HepG2 (cell line): ENCODE measurements around the gene CAGE1. TPM values are rescaled to one million over a fixed set of nuclear protein-coding genes. Genes with fewer than 3 reads are reported as not detected.
A peak's percentile ranks its signal among the peaks of the same experiment; 100 is the strongest.

ENCODE experiments used
- AHR ChIP-seq: IDR thresholded peaks from 2 replicates; pipeline ENCODE4 v1.6.1; 2018; ENCODE audit warnings: missing genetic modification reagents, missing compliant biosample characterization
- ATF1 ChIP-seq: IDR thresholded peaks from 2 replicates; pipeline ENCODE4 v1.6.1; 2016; ENCODE audit warnings: mild to moderate bottlenecking, control low read depth
- CEBPB ChIP-seq: IDR thresholded peaks from 2 replicates; pipeline ENCODE4 v1.6.1; 2011; ENCODE audit warnings: low read depth, low read length, improper control_type of control experiment, borderline replicate concordance
- ELF3 ChIP-seq: IDR thresholded peaks from 2 replicates; pipeline ENCODE4 v1.6.1; 2016; ENCODE audit warnings: missing genetic modification reagents, missing compliant biosample characterization
- EZH2 ChIP-seq: conservative IDR thresholded peaks from 2 replicates; pipeline ENCODE4 v1.6.1; 2012; ENCODE audit warnings: mild to moderate bottlenecking, low read depth, low read length, moderate library complexity
- FOXJ3 ChIP-seq: sonication (generic); formaldehyde crosslinking; IDR thresholded peaks from 2 replicates; pipeline ENCODE4 v1.4.0; 2020; ENCODE audit warnings: missing genetic modification reagents, mild to moderate bottlenecking, borderline replicate concordance
- HMGA1 ChIP-seq: sonication (generic); formaldehyde crosslinking; conservative IDR thresholded peaks from 2 replicates; pipeline ENCODE4 v1.4.0; 2020; ENCODE audit warnings: missing genetic modification reagents
- NFKBIZ ChIP-seq: IDR thresholded peaks from 2 replicates; pipeline ENCODE4 v1.6.1; 2018; ENCODE audit warnings: missing genetic modification reagents, missing compliant biosample characterization
- NR2F6 ChIP-seq, 2 experiments: IDR thresholded peaks; 2 replicates each; pipeline ENCODE4 v1.6.1; 2016; ENCODE audit warnings: antibody characterized with exemption in 1 of 2, mild to moderate bottlenecking in 1 of 2
- PRDM10 ChIP-seq: sonication (generic); formaldehyde crosslinking; IDR thresholded peaks from 2 replicates; pipeline ENCODE4 v1.4.0; 2020; ENCODE audit warnings: low read depth, missing genetic modification reagents
- RARA ChIP-seq: IDR thresholded peaks from 2 replicates; pipeline ENCODE4 v1.6.1; 2016; ENCODE audit warnings: missing genetic modification reagents, missing compliant biosample characterization
- RBAK ChIP-seq: sonication (generic); formaldehyde crosslinking; IDR thresholded peaks from 2 replicates; pipeline ENCODE4 v1.5.1; 2020; ENCODE audit warnings: mild to moderate bottlenecking, missing genetic modification reagents
- RBFOX2 ChIP-seq: fragments of 200-400 bp; formaldehyde crosslinking; IDR thresholded peaks from 2 replicates; pipeline ENCODE4 v1.6.1; 2017; ENCODE audit warnings: low read depth, mild to moderate bottlenecking, low read length
- TCF12 ChIP-seq, 2 experiments: fragments of 450-650 bp in 1 of 2; sonication (generic) in 1 of 2; formaldehyde crosslinking in 1 of 2; IDR thresholded peaks; 2 replicates each; pipeline versions ENCODE4 v1.6.1 to v1.8.0; 2017 to 2022; ENCODE audit warnings: antibody characterized with exemption in 1 of 2, mild to moderate bottlenecking in 1 of 2, missing genetic modification reagents in 1 of 2, moderate library complexity in 1 of 2
- TFDP1 ChIP-seq: IDR thresholded peaks from 2 replicates; pipeline ENCODE4 v1.6.1; 2016; ENCODE audit warnings: missing compliant biosample characterization, missing genetic modification reagents, borderline replicate concordance
- TFDP2 ChIP-seq: sonication (generic); formaldehyde crosslinking; IDR thresholded peaks from 2 replicates; pipeline ENCODE4 v1.4.0; 2020; ENCODE audit warnings: missing genetic modification reagents
- ZNF274 ChIP-seq: sonication (generic); formaldehyde crosslinking; IDR thresholded peaks from 2 replicates; pipeline ENCODE4 v1.5.1; 2020; ENCODE audit warnings: mild to moderate bottlenecking, missing genetic modification reagents
- ZNF296 ChIP-seq: sonication (generic); formaldehyde crosslinking; conservative IDR thresholded peaks from 2 replicates; pipeline ENCODE4 v1.5.0; 2020; ENCODE audit warnings: mild to moderate bottlenecking, missing genetic modification reagents
- ZSCAN5A ChIP-seq: sonication (generic); formaldehyde crosslinking; IDR thresholded peaks from 2 replicates; pipeline ENCODE4 v1.8.0; 2022; ENCODE audit warnings: mild to moderate bottlenecking, missing genetic modification reagents, borderline replicate concordance
- polyA plus RNA-seq, 8 experiments: library from polyadenylated mRNA; depleted of rRNA in 3 of 8; stranded (reverse) in 7 of 8; unstranded in 1 of 8; fragments of >200 nt; fragmentation: Illumina TruSeq in 4 of 8; extraction: Trizol in 4 of 8; gene quantifications; 2 replicates each; pipeline versions ENCODE4 v1.2.1 to v1.2.3, GENCODE V29; 2011 to 2016; ENCODE audit warnings: low read depth in 4 of 8, missing spikeins in 1 of 8, mixed read lengths in 1 of 8; ENCODE audit not compliant: insufficient read depth in 1 of 8
- total RNA-seq, 5 experiments: library from RNA; depleted of rRNA; stranded (reverse); fragments of >200 nt; fragmentation: Illumina TruSeq; extraction: Trizol; gene quantifications; 2 replicates each; pipeline ENCODE4 v1.2.3, GENCODE V29; 2016; ENCODE audit warnings: low read depth in 1 of 5

Gene CAGE1
- total and polyA plus RNA-seq, 2 of the 13 experiments (the other 11 are each of a cell fraction or from before 2014, with no cell fraction given) = 0.03 to 0.15 TPM

GRCh38 chr6:7312616-7313504 lies 76.7 kb downstream of the CAGE1 start, which contains the start of gene SSR1 (continued):
- TF ChIP-seq PRDM10 (CRISPR knock-in tag) (peak; percentile 72; the same call in 1 of the 2 replicates), AHR (no peak; the same call in 1 of the 2 replicates), ZSCAN5A (CRISPR knock-in tag) (peak; percentile 30), NFKBIZ (CRISPR knock-in tag) (peak; percentile 93), ZNF296 (CRISPR knock-in tag) (peak; percentile 92), TCF12 (IDR thresholded peaks at IDR 0.05) (no peak), TCF12 (CRISPR knock-in tag; IDR thresholded peaks at IDR 0.05) (peak; percentile 79; the same call in 1 of the 2 replicates), RARA (CRISPR knock-in tag) (peak; percentile 56; the same call in 1 of the 2 replicates), NR2F6 (IDR thresholded peaks at IDR 0.05) (no peak), NR2F6 (CRISPR knock-in tag; IDR thresholded peaks at IDR 0.05) (peak; percentile 50), HMGA1 (CRISPR knock-in tag) (no peak), TFDP2 (peak; percentile 84), EZH2 (no peak), ATF1 (CRISPR knock-in tag) (no peak), TFDP1 (CRISPR knock-in tag) (peak; percentile 89; the same call in 1 of the 2 replicates), CEBPB (no peak), RBFOX2 (peak; percentile 96), RBAK (CRISPR knock-in tag) (no peak), ELF3 (CRISPR knock-in tag) (peak; percentile 89), FOXJ3 (CRISPR knock-in tag) (peak; percentile 83; the same call in 1 of the 2 replicates), ZNF274 (peak; percentile 85)
